ENCODE measurements around the gene GPER1. TPM values are rescaled to one million over a fixed set of nuclear protein-coding genes. Genes with fewer than 3 reads are reported as not detected.

The GPER1 gene
- total RNA-seq, 4 donors from 2014 or later: 4.2 to 8.9 (median 6.0) TPM

DNA sequence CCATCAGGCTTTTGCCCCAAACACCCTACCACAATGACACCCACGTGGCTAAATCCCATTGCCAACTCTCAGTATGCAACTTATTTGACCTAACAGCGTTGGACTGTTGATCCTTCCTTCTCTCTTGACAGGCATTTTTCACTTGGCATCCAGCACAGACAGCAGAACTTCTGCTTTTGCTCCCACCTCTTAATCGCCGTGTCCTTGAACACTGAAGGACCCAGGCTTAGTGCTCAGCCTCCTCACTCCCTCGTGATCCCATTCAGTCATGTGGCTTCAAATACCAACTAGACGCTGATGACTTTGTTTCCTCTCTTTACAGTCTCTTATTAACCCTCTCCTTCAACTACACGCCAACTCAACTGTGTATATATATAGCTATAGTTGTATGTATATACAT lies 47.0 kb downstream of the GPER1 start:
- TF ChIP-seq, protein P1, sequence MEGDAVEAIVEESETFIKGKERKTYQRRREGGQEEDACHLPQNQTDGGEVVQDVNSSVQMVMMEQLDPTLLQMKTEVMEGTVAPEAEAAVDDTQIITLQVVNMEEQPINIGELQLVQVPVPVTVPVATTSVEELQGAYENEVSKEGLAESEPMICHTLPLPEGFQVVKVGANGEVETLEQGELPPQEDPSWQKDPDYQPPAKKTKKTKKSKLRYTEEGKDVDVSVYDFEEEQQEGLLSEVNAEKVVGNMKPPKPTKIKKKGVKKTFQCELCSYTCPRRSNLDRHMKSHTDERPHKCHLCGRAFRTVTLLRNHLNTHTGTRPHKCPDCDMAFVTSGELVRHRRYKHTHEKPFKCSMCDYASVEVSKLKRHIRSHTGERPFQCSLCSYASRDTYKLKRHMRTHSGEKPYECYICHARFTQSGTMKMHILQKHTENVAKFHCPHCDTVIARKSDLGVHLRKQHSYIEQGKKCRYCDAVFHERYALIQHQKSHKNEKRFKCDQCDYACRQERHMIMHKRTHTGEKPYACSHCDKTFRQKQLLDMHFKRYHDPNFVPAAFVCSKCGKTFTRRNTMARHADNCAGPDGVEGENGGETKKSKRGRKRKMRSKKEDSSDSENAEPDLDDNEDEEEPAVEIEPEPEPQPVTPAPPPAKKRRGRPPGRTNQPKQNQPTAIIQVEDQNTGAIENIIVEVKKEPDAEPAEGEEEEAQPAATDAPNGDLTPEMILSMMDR (IDR thresholded peaks at IDR 0.05; ENCODE audit: low read depth): no peak

DNA sequence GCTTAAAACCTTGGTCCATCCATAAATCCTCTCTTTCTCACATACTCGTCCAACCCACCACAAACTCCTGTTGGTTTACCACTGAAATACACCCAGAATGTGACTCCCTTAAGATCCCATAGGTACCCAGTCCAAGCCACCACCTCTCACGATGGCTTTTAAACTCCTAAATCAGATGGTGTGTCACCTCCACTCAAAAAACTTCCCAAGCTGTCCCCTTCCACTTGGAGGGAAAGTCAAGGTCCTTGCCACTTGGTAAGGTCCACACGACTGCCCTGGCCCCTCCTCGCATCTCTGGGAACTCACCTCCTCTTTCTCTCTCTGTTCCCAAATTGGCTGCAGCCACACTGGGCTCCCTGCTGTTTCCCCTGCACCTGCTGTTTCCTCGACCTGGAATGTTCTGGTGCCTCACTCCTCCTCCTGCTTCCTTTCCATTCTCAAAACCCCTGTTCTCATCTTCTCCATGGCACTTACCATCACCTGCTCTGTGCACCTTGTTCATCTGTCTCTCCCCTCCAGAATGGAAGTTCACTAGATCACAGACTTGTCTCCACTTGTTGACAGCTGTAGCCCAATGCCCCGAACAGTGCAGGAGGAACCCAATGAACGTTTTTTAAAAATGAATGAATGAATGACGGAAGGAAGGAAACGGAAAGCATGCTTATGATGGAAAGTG lies 49.1 kb downstream of the GPER1 start:
- TF ChIP-seq, protein P1 (IDR thresholded peaks at IDR 0.05; ENCODE audit: low read depth): no peak

DNA sequence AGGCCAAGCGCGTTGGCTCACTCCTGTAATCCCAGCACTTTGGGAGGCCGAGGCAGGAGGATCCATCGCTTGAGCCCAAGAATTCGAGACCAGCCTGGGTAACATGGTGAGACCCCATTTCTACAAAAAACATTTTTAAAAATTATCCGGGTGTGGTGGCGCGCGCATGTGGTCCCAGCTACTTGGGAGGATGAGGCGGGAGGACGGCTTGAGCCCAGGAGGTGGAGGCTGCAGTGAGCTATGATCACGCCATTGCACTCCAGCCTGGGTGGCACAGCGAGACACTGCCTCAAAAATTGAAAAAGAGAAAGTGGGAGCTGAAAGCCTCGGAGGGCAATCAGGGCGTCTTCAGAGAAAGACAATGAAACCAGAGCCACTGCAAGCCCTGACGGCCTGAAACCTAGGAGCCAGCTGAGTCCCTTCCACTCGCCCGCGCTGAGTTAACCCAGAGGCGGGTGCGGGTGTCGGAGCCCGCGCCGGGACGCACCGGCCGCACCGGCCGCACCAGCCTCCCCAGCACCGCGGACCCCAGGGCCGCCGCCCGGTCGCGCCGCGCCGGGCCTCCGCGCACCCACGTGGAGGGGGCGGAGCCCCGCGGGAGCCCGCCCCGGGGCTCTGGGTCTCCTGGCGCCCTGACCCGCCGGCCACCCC lies 49.7 kb downstream of the GPER1 start:
- TF ChIP-seq, protein P1 (IDR thresholded peaks at IDR 0.05; ENCODE audit: low read depth): no peak

DNA sequence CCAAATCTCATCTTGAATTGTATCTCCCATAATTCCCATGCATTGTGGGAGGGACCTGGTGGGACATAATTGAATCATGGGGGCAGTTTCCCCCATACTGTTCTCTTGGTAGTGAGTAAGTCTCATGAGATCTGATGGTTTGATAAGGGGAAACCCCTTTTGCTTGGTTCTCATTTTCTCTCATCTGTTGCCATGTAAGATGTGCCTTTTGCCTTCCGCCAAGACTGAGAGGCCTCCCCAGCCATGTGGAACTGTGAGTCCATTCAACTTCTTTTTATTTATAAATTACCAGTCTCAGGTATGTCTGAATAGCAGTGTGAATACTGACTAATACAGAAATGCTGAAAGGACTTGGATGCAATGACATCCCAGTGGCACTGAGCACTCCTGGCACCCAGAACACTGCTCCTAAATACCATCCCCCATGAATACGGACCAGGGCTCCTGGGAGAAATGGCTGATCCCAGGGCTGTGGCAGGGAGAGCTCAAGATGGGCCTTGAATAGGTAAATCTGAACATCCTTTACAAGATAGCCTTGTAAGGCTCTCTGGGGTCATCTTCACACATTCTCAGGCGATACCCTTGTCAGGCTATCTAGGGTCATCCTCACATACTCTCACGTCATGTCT lies 52.7 kb downstream of the GPER1 start:
- TF ChIP-seq, protein P1 (IDR thresholded peaks at IDR 0.05; ENCODE audit: low read depth): no peak

DNA sequence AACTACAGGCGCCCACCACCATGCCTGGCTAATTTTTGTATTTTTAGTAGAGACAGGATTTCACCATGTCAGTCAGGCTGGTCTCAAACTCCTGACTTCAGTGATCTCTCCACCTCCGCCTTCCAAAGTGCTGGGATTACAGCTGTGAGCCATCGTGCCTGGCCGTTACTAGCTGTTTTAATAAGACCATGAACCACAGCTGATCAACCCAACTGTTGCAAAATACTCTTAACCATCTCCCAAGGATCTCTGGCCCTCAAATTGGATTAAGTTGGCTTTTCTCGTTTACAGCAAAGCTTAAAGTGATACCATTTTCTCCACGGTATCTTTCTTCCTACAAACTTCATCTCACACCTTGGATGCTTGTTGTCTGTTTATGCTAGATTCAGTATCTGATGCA lies 53.7 kb downstream of the GPER1 start:
- TF ChIP-seq, protein P1 (IDR thresholded peaks at IDR 0.05; ENCODE audit: low read depth): no peak

DNA sequence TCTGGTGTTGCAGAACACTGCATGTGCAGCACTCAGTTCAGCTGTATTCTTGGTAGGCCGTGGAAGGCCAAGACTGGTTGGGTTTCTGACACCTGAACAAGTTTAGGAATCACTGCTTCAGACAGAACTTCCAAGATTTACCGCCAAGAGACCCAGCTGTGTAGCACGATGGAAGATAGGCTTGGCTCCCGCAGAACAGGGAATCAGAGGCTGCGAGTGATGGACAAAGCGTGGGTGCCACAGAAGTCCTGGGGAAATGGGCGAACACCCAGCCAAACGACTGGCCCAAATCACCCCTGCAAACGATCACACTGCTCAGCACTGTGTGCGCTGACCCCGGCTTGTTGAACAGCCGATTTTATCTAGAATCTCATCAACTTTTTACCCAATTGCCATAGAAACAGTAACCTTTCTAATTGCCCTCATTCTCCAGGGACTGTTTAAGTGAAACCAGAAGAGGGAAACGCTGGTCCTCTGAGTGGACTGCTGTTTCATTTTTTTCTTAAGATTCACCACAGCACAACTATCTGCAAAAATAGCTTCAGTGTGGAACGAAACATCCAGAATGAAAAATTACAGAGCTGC lies 54.2 kb downstream of the GPER1 start:
- TF ChIP-seq, protein P1 (IDR thresholded peaks at IDR 0.05; ENCODE audit: low read depth): no peak

Other genes with a start within 250 kb of the GPER1 start
- 10 to 100 TPM; 16.3 to 35.0 (median 17.9) TPM for gene GET4, start 211.6 kb upstream of the GPER1 start, total RNA-seq
- 10 to 100 TPM in 3 of 4 donors, 1 to 10 TPM in 1; 8.9 to 12.4 (median 10.2) TPM for gene ADAP1, start 133.4 kb upstream of the GPER1 start, total RNA-seq
- gene COX19, start 112.6 kb upstream of the GPER1 start, total RNA-seq: 10 to 100 TPM; 13.9 to 18.3 (median 14.9) TPM
- not detected for gene CYP2W1, start 104.9 kb upstream of the GPER1 start, total RNA-seq
- 100 to 1,000 TPM in 1 of 4 donors, 10 to 100 TPM in 3; 44.0 to 145 (median 61.4) TPM for gene GPR146, start 43.6 kb upstream of the GPER1 start, total RNA-seq
- gene ZFAND2A, start 72.1 kb downstream of the GPER1 start, total RNA-seq: 10 to 100 TPM; 23.9 to 29.2 (median 26.7) TPM
- not detected for gene UNCX, start 144.8 kb downstream of the GPER1 start, total RNA-seq